Loucy (cell line): ENCODE data around the gene ELOVL6.

Experiments
- CTCF ChIP-seq: fragments of 200-600 bp; sonication (generic); conservative IDR thresholded peaks from 2 replicates; pipeline ENCODE4 v1.5.1; 2014; ENCODE audit warnings: mild to moderate bottlenecking, antibody characterized with exemption, low read length
- EZH2phosphoT487 ChIP-seq: fragments of 200-600 bp; IDR thresholded peaks from 2 replicates; pipeline ENCODE4 v1.6.1; 2018; ENCODE audit warnings: antibody characterized with exemption, mild to moderate bottlenecking, moderate library complexity, borderline replicate concordance

GRCh38 chr4:110197529-110198042, 829 bp downstream of the ELOVL6 start:
- TF ChIP-seq CTCF, result no peak
- no peak for TF ChIP-seq EZH2phosphoT487
